Activated CD8-positive, alpha-beta T cell treated with anti-CD3 and anti-CD28 coated beads for 36 hours (primary cell): ENCODE data around the gene TBXAS1. TPM values are rescaled to one million over a fixed set of nuclear protein-coding genes. Genes with fewer than 3 reads are reported as not detected.
A peak's percentile ranks its signal among the peaks of the same experiment; 100 is the strongest.

ENCODE experiments used
- ATAC-seq: fragments of 200-7000 bp; cut with Tn5 transposase; one replicate; pipeline ENCODE4 v1.10.0; 2021; ENCODE audit warnings: mild to moderate bottlenecking, moderate library complexity
- CTCF ChIA-PET: fragments of 350-600 bp; sonication (Branson Sonifier 250); formaldehyde crosslinking; loops from one replicate; lab custom pipeline; 2021; ENCODE audit warnings: antibody characterized with exemption; lab: Charles Lee
- POLR2A ChIA-PET: fragments of 350-600 bp; sonication (Branson Sonifier 250); formaldehyde crosslinking; loops from one replicate; lab custom pipeline; 2021; ENCODE audit warnings: antibody characterized with exemption; lab: Charles Lee
- DNase-seq: peaks from one replicate; pipeline ENCODE4 v3.0.0-alpha.2; 2020
- H3K27ac Mint-ChIP-seq: one replicate; pipeline ENCODE4 v1.8.0; 2021; ENCODE audit warnings: mild to moderate bottlenecking, mixed read lengths
- H3K27me3 Mint-ChIP-seq: one replicate; pipeline ENCODE4 v1.8.0; 2021; ENCODE audit warnings: mixed read lengths
- H3K36me3 Mint-ChIP-seq: one replicate; pipeline ENCODE4 v1.8.0; 2021; ENCODE audit warnings: low read depth, mixed read lengths
- H3K4me1 Mint-ChIP-seq: one replicate; pipeline ENCODE4 v1.8.0; 2021; ENCODE audit warnings: low read depth, mixed read lengths
- H3K4me3 Mint-ChIP-seq: one replicate; pipeline ENCODE4 v1.8.0; 2021; ENCODE audit warnings: mild to moderate bottlenecking, moderate library complexity, mixed read lengths
- H3K9me3 Mint-ChIP-seq: one replicate; pipeline ENCODE4 v1.8.0; 2021; ENCODE audit warnings: mixed read lengths
- intact Hi-C: fragments of 100-400 bp; cut with micrococcal nuclease; formaldehyde crosslinking; loops from one replicate; pipeline ENCODE4 v1.10.0; 2022
- total RNA-seq, 2 experiments: library from RNA; stranded (reverse); gene quantifications; one replicate each; pipeline ENCODE4 v1.2.3, GENCODE V29; 2021
- TF ChIP-seq, protein P1 (sequence below): fragments of 200-600 bp; IDR thresholded peaks from one replicate; pipeline ENCODE4 v1.8.0; 2022; ENCODE audit warnings: antibody characterized with exemption, mild to moderate bottlenecking

TBXAS1 gene
- total RNA-seq, 2 experiments from 2014 or later = 1.5 to 2.1 TPM

DNA sequence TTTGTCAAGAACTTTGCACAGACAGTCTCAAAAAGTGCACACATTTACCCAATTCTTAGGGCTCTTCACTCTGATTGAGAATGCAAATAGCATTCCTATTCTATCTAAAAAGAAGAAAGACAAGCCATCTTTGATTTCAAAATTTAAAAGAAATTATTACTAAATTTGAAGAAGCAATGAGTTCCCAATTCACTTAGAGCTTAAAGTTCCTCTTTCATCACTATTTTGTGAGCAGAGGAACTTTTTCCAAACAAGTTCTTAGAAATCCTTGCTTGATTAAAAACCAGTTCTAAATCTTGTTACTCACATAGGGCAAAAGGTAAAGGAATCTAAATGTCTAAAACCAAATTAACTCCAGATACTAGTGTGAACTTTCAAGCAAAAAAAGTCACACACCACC is 56.4 kb downstream of the TBXAS1 start:
- H3K36me3 Mint-ChIP-seq = no peaks in the 10 kb centered on the region
- peaks cover 3% of the 10 kb centered on the region for H3K27me3 Mint-ChIP-seq
- no peak for ATAC-seq
- H3K9me3 Mint-ChIP-seq = no peaks in the 10 kb centered on the region
- H3K4me1 Mint-ChIP-seq = peaks cover 4% of the 10 kb centered on the region
- TF ChIP-seq, protein P1, sequence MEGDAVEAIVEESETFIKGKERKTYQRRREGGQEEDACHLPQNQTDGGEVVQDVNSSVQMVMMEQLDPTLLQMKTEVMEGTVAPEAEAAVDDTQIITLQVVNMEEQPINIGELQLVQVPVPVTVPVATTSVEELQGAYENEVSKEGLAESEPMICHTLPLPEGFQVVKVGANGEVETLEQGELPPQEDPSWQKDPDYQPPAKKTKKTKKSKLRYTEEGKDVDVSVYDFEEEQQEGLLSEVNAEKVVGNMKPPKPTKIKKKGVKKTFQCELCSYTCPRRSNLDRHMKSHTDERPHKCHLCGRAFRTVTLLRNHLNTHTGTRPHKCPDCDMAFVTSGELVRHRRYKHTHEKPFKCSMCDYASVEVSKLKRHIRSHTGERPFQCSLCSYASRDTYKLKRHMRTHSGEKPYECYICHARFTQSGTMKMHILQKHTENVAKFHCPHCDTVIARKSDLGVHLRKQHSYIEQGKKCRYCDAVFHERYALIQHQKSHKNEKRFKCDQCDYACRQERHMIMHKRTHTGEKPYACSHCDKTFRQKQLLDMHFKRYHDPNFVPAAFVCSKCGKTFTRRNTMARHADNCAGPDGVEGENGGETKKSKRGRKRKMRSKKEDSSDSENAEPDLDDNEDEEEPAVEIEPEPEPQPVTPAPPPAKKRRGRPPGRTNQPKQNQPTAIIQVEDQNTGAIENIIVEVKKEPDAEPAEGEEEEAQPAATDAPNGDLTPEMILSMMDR = no peak
- intact Hi-C loops = no loop called here
- CTCF ChIA-PET = interaction anchor here (2.1 kb wide), 1 partner anchor 11 kb away, joined by 9 read pairs; no protein-coding TSS in a partner anchor
- DNase-seq = no peak
- no peak overlapping the region for H3K27ac Mint-ChIP-seq
- H3K4me3 Mint-ChIP-seq = no peak overlapping the region
- POLR2A ChIA-PET = no interaction called here

DNA sequence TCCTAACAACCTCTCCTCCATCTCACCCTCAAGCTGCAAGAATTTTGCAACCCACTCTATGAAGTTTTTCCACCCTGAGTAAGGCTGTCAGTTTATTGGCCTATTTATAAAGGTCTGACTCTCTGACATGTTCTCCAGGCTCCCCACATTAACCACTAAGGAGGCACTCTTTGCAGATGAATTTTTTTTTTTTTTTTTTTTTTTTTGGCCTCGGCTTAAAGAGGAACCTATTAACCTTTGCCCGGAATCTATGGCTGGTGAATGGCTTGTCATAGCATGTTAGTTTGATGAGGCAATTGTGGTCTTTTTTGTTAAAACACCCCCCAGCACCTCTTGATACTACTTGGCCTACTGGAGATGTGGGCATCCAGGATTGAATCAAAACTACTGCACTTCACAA is 57.1 kb downstream of the TBXAS1 start:
- intact Hi-C loops = no loop called here
- ChIA-PET CTCF (interaction anchor here (0.7 to 2.1 kb wide), 2 partner anchors 12 to 267 kb away, joined by 3 to 9 read pairs; no protein-coding TSS in a partner anchor), POLR2A (no interaction called here)
- no peak for DNase-seq
- H3K9me3 Mint-ChIP-seq = no peaks in the 10 kb centered on the region
- TF ChIP-seq, protein P1 = no peak
- H3K27ac Mint-ChIP-seq = no peak overlapping the region
- no peak overlapping the region for H3K4me3 Mint-ChIP-seq
- peaks cover 4% of the 10 kb centered on the region for H3K4me1 Mint-ChIP-seq
- H3K36me3 Mint-ChIP-seq = no peaks in the 10 kb centered on the region
- peaks cover 3% of the 10 kb centered on the region for H3K27me3 Mint-ChIP-seq
- peak; percentile 60 for ATAC-seq

DNA sequence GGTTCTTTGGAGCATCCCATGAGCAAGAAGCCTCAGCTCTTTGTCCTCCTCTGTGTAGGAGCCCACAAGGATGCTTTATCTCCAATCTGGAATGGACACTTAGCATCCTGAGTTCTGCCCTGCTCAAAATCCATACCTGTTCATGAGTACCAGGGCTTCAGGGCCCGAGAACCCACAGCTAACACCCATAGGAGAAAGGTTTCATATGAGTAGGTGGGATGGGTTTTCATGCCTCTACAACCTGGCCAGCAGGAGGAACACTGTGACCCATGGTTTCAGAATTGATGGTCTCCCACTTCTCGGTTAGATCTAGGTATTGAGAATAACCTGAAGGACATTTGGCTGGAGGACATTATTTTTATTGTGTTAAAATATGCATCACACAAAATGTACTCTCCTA is 57.8 kb downstream of the TBXAS1 start:
- H3K36me3 Mint-ChIP-seq = no peaks in the 10 kb centered on the region
- intact Hi-C loops = no loop called here
- CTCF ChIA-PET = interaction anchor here (0.9 to 2.1 kb wide), 2 partner anchors 12 to 241 kb away, joined by 3 to 9 read pairs; no protein-coding TSS in a partner anchor
- no peak overlapping the region for H3K4me3 Mint-ChIP-seq
- TF ChIP-seq, protein P1 = no peak
- peaks cover 3% of the 10 kb centered on the region for H3K27me3 Mint-ChIP-seq
- ATAC-seq (no peak), DNase-seq (no peak)
- H3K4me1 Mint-ChIP-seq = peaks cover 4% of the 10 kb centered on the region
- no peak overlapping the region for H3K27ac Mint-ChIP-seq
- POLR2A ChIA-PET = no interaction called here
- H3K9me3 Mint-ChIP-seq = no peaks in the 10 kb centered on the region

DNA sequence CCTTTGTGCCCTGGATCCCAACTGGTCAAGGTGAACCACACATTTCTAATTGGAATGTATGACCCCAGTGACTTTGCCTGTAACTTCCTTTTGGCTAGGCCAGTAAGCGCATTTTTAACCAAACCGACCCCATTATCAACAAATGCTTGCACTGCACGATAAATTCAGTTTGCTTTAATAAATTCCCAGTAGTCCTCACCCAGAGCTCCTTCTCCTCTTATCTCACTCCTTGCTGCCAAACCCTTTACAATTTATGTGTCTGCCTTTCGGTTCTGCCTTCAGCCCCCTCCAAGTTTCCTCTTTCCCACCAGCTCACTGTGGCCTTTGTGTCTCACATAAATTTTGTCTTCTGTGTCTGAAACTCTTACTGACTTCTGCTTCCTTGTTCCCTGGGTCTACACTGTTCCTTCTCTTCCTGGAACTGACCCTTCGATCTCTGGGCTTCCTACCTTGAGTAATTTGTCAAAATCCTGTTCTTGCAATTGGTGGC is 59.0 kb downstream of the TBXAS1 start:
- intact Hi-C loops = no loop called here
- Mint-ChIP-seq H3K9me3 (no peaks in the 10 kb centered on the region), H3K36me3 (no peaks in the 10 kb centered on the region), H3K4me3 (no peak overlapping the region), H3K27ac (no peak overlapping the region), H3K27me3 (peaks cover 4% of the 10 kb centered on the region), H3K4me1 (peaks cover 4% of the 10 kb centered on the region)
- no peak for ATAC-seq
- TF ChIP-seq, protein P1 = no peak
- POLR2A ChIA-PET = no interaction called here
- DNase-seq = no peak
- CTCF ChIA-PET = interaction anchor here (1.4 kb wide), 1 partner anchor 269 kb away, joined by 4 read pairs; no protein-coding TSS in a partner anchor

DNA sequence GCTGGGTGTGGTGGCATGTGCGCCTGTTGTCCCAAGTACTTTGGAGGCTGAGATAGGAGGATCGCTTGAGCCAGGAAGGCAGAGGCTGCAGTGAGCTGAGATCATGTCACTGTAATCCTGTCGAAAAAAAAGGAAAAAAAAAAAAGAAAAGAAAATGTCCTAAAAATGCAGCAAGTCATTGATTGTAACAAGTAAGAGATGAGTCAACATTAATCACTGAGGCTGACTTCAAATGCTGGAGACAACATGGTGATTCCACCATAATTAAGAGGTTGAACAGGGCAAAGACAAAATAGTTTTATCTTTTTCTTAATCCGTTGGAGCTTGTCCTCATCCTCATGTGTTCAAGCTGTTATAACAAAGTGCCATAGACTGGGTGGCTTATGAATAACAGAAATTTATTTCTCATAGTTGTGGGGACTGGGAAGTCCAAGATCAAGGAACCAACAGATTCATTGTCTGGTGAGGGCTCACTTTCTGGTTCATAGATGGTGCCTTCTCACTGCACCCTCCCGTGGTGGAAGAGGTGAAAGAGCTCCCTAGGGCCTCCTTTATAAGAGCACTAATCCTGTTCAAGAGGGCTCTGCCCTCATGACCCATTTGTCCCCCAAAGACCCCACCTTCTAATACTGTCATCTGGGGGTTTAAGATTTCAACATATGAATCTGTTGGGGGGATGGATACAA is 60.3 kb downstream of the TBXAS1 start:
- no peak overlapping the region for H3K4me3 Mint-ChIP-seq
- no peak for DNase-seq
- TF ChIP-seq, protein P1 = no peak
- no peak for ATAC-seq
- ChIA-PET CTCF (interaction anchor here (0.9 kb wide), 1 partner anchor 244 kb away, joined by 4 read pairs; no protein-coding TSS in a partner anchor), POLR2A (interaction anchor here (1.0 kb wide), 1 partner anchor 25 kb away, joined by 3 read pairs; no protein-coding TSS in a partner anchor)
- H3K36me3 Mint-ChIP-seq = no peaks in the 10 kb centered on the region
- intact Hi-C loops = no loop called here
- no peaks in the 10 kb centered on the region for H3K9me3 Mint-ChIP-seq
- H3K27me3 Mint-ChIP-seq = peaks cover 5% of the 10 kb centered on the region
- no peak overlapping the region for H3K27ac Mint-ChIP-seq
- peaks cover 4% of the 10 kb centered on the region for H3K4me1 Mint-ChIP-seq
